HepG2 (cell line): ENCODE measurements around the gene KIAA0232. TPM values are rescaled to one million over a fixed set of nuclear protein-coding genes. Genes with fewer than 3 reads are reported as not detected.

Experiments used
- ATAC-seq: fragments of 200-7000 bp; cut with Tn5 transposase; 3 replicates; pipeline ENCODE4 v1.9.1; 2020; ENCODE audit warnings: mild to moderate bottlenecking, moderate library complexity
- BruUV-seq: library from RNA; stranded (reverse); fragments of 400-500 nt; replicated peaks from 2 replicates; lab custom pipeline; 2021; lab: Mats Ljungman, UMichigan
- CTCF ChIA-PET: fragments of 300-600 bp; formaldehyde crosslinking; extraction: SDS; loops from one replicate; lab custom pipeline; 2021; ENCODE audit warnings: low total read pairs, inconsistent platforms, low intra/inter-chr PET ratio; lab: Yijun Ruan, JAX
- POLR2A ChIA-PET: fragments of 350-600 bp; sonication (Branson Sonifier 250); formaldehyde crosslinking; loops from one replicate; lab custom pipeline; 2020; ENCODE audit warnings: antibody characterized with exemption, inconsistent platforms; lab: Yijun Ruan, JAX
- DNase-seq: peaks from one replicate; pipeline ENCODE4 v3.0.0-alpha.2; 2015; ENCODE audit warnings: low spot score
- FAIRE-seq: peaks from 3 replicates; lab custom pipeline; 2011; peaks lifted over from hg19 to GRCh38; lab: Jason Lieb, UNC
- H2AFZ ChIP-seq: one replicate; pipeline ENCODE4 v1.6.1; 2011; ENCODE audit warnings: low read length, inconsistent platforms
- H3K27ac ChIP-seq: fragments of 300-600 bp; 3 replicates; pipeline ENCODE4 v1.8.0; 2011; ENCODE audit warnings: mixed run types, mild to moderate bottlenecking, mixed read lengths, low read length, inconsistent platforms; ENCODE audit not compliant: insufficient read depth; ENCODE audit errors: extremely low read length
- H3K27me3 ChIP-seq, 2 experiments: fragments of 200-600 bp in 1 of 2; 2 replicates in 1 of 2; 3 replicates in 1 of 2; pipeline versions ENCODE4 v1.6.0 to v1.8.0; 2011; ENCODE audit warnings: low read length in 2 of 2, mild to moderate bottlenecking in 2 of 2, moderate library complexity in 2 of 2, inconsistent platforms in 1 of 2; ENCODE audit not compliant: insufficient read depth in 2 of 2, control insufficient read depth in 1 of 2
- H3K36me3 ChIP-seq, 2 experiments: fragments of 200-600 bp in 1 of 2; replicated peaks in 1 of 2; 2 replicates in 1 of 2; 3 replicates in 1 of 2; pipeline versions ENCODE4 v1.5.1 to v1.8.0; 2011; ENCODE audit warnings: low read length in 2 of 2, inconsistent platforms in 1 of 2; ENCODE audit not compliant: insufficient read depth in 2 of 2, control insufficient read depth in 1 of 2
- H3K4me1 ChIP-seq: 2 replicates; pipeline ENCODE4 v1.5.1; 2012; ENCODE audit warnings: low read length, inconsistent platforms; ENCODE audit not compliant: insufficient read depth
- H3K4me2 ChIP-seq: 2 replicates; pipeline ENCODE4 v1.6.0; 2011; ENCODE audit warnings: low read depth, low read length, inconsistent platforms
- H3K4me3 ChIP-seq, 3 experiments: fragments of 200-600 bp in 1 of 3; sonication (generic), shearing (Covaris generic) in 1 of 3; replicated peaks in 1 of 3; 2 replicates each; pipeline ENCODE4 v1.5.1; 2011 to 2016; ENCODE audit warnings: low read length in 3 of 3, inconsistent platforms in 2 of 3, low read depth in 2 of 3, mild to moderate bottlenecking in 2 of 3, control low read depth in 1 of 3, mixed read lengths in 1 of 3; ENCODE audit not compliant: insufficient read depth in 1 of 3
- H3K79me2 ChIP-seq: one replicate; pipeline ENCODE4 v1.6.1; 2011; ENCODE audit warnings: low read length, inconsistent platforms; ENCODE audit not compliant: insufficient read depth
- H3K9ac ChIP-seq: 2 replicates; pipeline ENCODE4 v1.6.0; 2011; ENCODE audit warnings: mild to moderate bottlenecking, low read depth, low read length, inconsistent platforms; ENCODE audit not compliant: insufficient read depth
- H3K9me3 ChIP-seq: 2 replicates; pipeline ENCODE4 v1.5.1; 2012; ENCODE audit warnings: mild to moderate bottlenecking, low read length
- H4K20me1 ChIP-seq: 2 replicates; pipeline ENCODE4 v1.6.0; 2011; ENCODE audit warnings: inconsistent platforms, mild to moderate bottlenecking, low read length, moderate library complexity; ENCODE audit not compliant: insufficient read depth
- ATF1 ChIP-seq: IDR thresholded peaks from 2 replicates; pipeline ENCODE4 v1.6.1; 2016; ENCODE audit warnings: mild to moderate bottlenecking, control low read depth
- BHLHE40 ChIP-seq: IDR thresholded peaks from 2 replicates; pipeline ENCODE4 v1.6.1; 2011; ENCODE audit warnings: low read length, improper control_type of control experiment
- JUNB ChIP-seq: sonication (generic); formaldehyde crosslinking; IDR thresholded peaks from 2 replicates; pipeline ENCODE4 v1.8.0; 2022; ENCODE audit warnings: missing genetic modification reagents, mild to moderate bottlenecking, borderline replicate concordance
- NFE2L2 ChIP-seq: fragments of 150-350 bp; IDR thresholded peaks from 2 replicates; pipeline ENCODE4 v1.6.1; 2014; ENCODE audit warnings: low read length
- POLR2AphosphoS2 ChIP-seq: IDR thresholded peaks from 2 replicates; pipeline ENCODE4 v1.6.1; 2011; ENCODE audit warnings: low read depth, low read length, improper control_type of control experiment
- SP5 ChIP-seq: IDR thresholded peaks from 2 replicates; pipeline ENCODE4 v1.6.1; 2016; ENCODE audit warnings: low read depth, borderline replicate concordance
- ZFP36L2 ChIP-seq: sonication (generic); formaldehyde crosslinking; IDR thresholded peaks from 2 replicates; pipeline ENCODE4 v1.4.0; 2020; ENCODE audit warnings: missing genetic modification reagents
- ZNF20 ChIP-seq: sonication (generic); formaldehyde crosslinking; IDR thresholded peaks from 2 replicates; pipeline ENCODE4 v1.4.0; 2020; ENCODE audit warnings: mild to moderate bottlenecking, moderate library complexity, missing genetic modification reagents
- ZNF343 ChIP-seq: sonication (generic); formaldehyde crosslinking; IDR thresholded peaks from 2 replicates; pipeline ENCODE4 v1.4.0; 2020; ENCODE audit warnings: mild to moderate bottlenecking, missing genetic modification reagents
- ZNF572 ChIP-seq: sonication (generic); formaldehyde crosslinking; IDR thresholded peaks from 2 replicates; pipeline ENCODE4 v1.5.1; 2020; ENCODE audit warnings: mild to moderate bottlenecking, missing genetic modification reagents
- ZSCAN21 ChIP-seq: sonication (generic); formaldehyde crosslinking; IDR thresholded peaks from 2 replicates; pipeline ENCODE4 v1.8.0; 2022; ENCODE audit warnings: mild to moderate bottlenecking, missing genetic modification reagents, moderate library complexity, borderline replicate concordance
- WGBS: methylation state at CpG from one replicate; pipeline ENCODE4 v1.1.6; 2017; ENCODE audit warnings: low lambda C conversion rate; 5-methylcytosine and 5-hydroxymethylcytosine counted together
- in situ Hi-C: cut with HindIII; loops from 2 replicates; pipeline ENCODE4 v1.10.0; 2017; ENCODE audit warnings: low pct_unique_long_range_greater_than_20kb; ENCODE audit not compliant: extremely low pct_ligation_motif_present
- intact Hi-C: fragments of 100-400 bp; cut with micrococcal nuclease; formaldehyde crosslinking; loops from one replicate; pipeline ENCODE4 v1.10.0; 2022; ENCODE audit not compliant: unreplicated experiment
- polyA plus RNA-seq, 8 experiments: library from polyadenylated mRNA; depleted of rRNA in 3 of 8; stranded (reverse) in 7 of 8; unstranded in 1 of 8; fragments of >200 nt; fragmentation: Illumina TruSeq in 4 of 8; extraction: Trizol in 4 of 8; gene quantifications; 2 replicates each; pipeline versions ENCODE4 v1.2.1 to v1.2.3, GENCODE V29; 2011 to 2016; ENCODE audit warnings: low read depth in 4 of 8, missing spikeins in 1 of 8, mixed read lengths in 1 of 8; ENCODE audit not compliant: insufficient read depth in 1 of 8
- total RNA-seq, 5 experiments: library from RNA; depleted of rRNA; stranded (reverse); fragments of >200 nt; fragmentation: Illumina TruSeq; extraction: Trizol; gene quantifications; 2 replicates each; pipeline ENCODE4 v1.2.3, GENCODE V29; 2016; ENCODE audit warnings: low read depth in 1 of 5
- TF ChIP-seq, protein P1 (sequence below): sonication (generic); formaldehyde crosslinking; IDR thresholded peaks from 2 replicates; pipeline ENCODE4 v1.5.0; 2020; ENCODE audit warnings: missing genetic modification reagents
- TF ChIP-seq, protein P2 (sequence below): sonication (generic); formaldehyde crosslinking; IDR thresholded peaks from 2 replicates; pipeline ENCODE4 v1.5.1; 2020; ENCODE audit warnings: mild to moderate bottlenecking, missing genetic modification reagents, moderate library complexity
- TF ChIP-seq, protein P3 (sequence below): sonication (generic); formaldehyde crosslinking; IDR thresholded peaks from 2 replicates; pipeline ENCODE4 v1.5.1; 2020; ENCODE audit warnings: missing genetic modification reagents, mild to moderate bottlenecking, borderline replicate concordance
- TF ChIP-seq, protein P4 (sequence below): sonication (generic); formaldehyde crosslinking; IDR thresholded peaks from 2 replicates; pipeline ENCODE4 v1.5.0; 2020; ENCODE audit warnings: missing genetic modification reagents
- TF ChIP-seq, protein P5 (sequence below): sonication (generic); formaldehyde crosslinking; IDR thresholded peaks from 2 replicates; pipeline ENCODE4 v1.5.0; 2020; ENCODE audit warnings: mild to moderate bottlenecking, missing genetic modification reagents

KIAA0232 gene
- total and polyA plus RNA-seq, 2 of the 13 experiments (the other 11 are each of a cell fraction or from before 2014, with no cell fraction given): 7.8 to 17.1 TPM

DNA sequence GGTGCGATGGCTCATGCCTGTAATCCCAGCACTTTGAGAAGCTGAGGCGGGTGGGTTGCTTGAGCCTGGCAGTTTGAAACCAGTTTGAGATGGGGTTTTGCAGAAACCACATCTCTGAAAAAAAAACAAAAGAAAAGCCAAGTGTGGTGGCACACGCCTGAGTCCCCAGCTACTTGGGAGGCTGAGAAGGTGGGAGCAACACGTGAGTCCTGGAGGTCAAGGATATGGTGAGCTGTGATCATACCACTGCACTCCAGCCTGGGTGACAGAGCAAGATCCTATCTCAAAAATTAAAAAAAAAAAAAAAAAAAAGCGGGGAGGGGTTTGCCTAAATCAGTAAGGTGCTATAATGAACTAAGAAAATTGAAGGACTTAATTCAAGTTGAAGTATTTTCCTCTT, 68.9 kb downstream of the KIAA0232 start:
- Histone ChIP-seq H3K27me3 (no peaks in the 10 kb centered on the region), H3K4me3 (no peak overlapping the region), H2AFZ (no peak overlapping the region), H3K79me2 (peaks cover 18% of the 10 kb centered on the region), H3K36me3 (peaks cover 15 to 38% of the 10 kb centered on the region in 2 experiments), H4K20me1 (no peaks in the 10 kb centered on the region), H3K9me3 (peaks cover 20% of the 10 kb centered on the region; the same call in 1 of the 2 replicates), H3K9ac (no peak overlapping the region), H3K27ac (no peak overlapping the region), H3K4me2 (no peak overlapping the region), H3K4me1 (peaks cover 11% of the 10 kb centered on the region)
- no peak for FAIRE-seq
- BruUV-seq: no TSS peak
- no peak for ATAC-seq
- ChIA-PET POLR2A (no interaction called here), CTCF (no interaction called here)
- 97% methylated on average over 5 of the region's 5 CpGs for WGBS
- intact Hi-C loops (no loop called here), in situ Hi-C loops (no loop called here)
- no peak for DNase-seq
- no peak for TF ChIP-seq SP5
- TF ChIP-seq ZSCAN21 (CRISPR knock-in tag): no peak
- TF ChIP-seq, protein P1, sequence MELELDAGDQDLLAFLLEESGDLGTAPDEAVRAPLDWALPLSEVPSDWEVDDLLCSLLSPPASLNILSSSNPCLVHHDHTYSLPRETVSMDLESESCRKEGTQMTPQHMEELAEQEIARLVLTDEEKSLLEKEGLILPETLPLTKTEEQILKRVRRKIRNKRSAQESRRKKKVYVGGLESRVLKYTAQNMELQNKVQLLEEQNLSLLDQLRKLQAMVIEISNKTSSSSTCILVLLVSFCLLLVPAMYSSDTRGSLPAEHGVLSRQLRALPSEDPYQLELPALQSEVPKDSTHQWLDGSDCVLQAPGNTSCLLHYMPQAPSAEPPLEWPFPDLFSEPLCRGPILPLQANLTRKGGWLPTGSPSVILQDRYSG (CRISPR knock-in tag): no peak
- TF ChIP-seq, protein P2, sequence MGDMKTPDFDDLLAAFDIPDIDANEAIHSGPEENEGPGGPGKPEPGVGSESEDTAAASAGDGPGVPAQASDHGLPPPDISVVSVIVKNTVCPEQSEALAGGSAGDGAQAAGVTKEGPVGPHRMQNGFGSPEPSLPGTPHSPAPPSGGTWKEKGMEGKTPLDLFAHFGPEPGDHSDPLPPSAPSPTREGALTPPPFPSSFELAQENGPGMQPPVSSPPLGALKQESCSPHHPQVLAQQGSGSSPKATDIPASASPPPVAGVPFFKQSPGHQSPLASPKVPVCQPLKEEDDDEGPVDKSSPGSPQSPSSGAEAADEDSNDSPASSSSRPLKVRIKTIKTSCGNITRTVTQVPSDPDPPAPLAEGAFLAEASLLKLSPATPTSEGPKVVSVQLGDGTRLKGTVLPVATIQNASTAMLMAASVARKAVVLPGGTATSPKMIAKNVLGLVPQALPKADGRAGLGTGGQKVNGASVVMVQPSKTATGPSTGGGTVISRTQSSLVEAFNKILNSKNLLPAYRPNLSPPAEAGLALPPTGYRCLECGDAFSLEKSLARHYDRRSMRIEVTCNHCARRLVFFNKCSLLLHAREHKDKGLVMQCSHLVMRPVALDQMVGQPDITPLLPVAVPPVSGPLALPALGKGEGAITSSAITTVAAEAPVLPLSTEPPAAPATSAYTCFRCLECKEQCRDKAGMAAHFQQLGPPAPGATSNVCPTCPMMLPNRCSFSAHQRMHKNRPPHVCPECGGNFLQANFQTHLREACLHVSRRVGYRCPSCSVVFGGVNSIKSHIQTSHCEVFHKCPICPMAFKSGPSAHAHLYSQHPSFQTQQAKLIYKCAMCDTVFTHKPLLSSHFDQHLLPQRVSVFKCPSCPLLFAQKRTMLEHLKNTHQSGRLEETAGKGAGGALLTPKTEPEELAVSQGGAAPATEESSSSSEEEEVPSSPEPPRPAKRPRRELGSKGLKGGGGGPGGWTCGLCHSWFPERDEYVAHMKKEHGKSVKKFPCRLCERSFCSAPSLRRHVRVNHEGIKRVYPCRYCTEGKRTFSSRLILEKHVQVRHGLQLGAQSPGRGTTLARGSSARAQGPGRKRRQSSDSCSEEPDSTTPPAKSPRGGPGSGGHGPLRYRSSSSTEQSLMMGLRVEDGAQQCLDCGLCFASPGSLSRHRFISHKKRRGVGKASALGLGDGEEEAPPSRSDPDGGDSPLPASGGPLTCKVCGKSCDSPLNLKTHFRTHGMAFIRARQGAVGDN (CRISPR knock-in tag): no peak
- TF ChIP-seq ZNF20 (CRISPR knock-in tag): no peak
- TF ChIP-seq, protein P3, sequence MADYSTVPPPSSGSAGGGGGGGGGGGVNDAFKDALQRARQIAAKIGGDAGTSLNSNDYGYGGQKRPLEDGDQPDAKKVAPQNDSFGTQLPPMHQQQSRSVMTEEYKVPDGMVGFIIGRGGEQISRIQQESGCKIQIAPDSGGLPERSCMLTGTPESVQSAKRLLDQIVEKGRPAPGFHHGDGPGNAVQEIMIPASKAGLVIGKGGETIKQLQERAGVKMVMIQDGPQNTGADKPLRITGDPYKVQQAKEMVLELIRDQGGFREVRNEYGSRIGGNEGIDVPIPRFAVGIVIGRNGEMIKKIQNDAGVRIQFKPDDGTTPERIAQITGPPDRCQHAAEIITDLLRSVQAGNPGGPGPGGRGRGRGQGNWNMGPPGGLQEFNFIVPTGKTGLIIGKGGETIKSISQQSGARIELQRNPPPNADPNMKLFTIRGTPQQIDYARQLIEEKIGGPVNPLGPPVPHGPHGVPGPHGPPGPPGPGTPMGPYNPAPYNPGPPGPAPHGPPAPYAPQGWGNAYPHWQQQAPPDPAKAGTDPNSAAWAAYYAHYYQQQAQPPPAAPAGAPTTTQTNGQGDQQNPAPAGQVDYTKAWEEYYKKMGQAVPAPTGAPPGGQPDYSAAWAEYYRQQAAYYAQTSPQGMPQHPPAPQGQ: no peak
- TF ChIP-seq ZFP36L2 (CRISPR knock-in tag): no peak
- TF ChIP-seq, protein P4, sequence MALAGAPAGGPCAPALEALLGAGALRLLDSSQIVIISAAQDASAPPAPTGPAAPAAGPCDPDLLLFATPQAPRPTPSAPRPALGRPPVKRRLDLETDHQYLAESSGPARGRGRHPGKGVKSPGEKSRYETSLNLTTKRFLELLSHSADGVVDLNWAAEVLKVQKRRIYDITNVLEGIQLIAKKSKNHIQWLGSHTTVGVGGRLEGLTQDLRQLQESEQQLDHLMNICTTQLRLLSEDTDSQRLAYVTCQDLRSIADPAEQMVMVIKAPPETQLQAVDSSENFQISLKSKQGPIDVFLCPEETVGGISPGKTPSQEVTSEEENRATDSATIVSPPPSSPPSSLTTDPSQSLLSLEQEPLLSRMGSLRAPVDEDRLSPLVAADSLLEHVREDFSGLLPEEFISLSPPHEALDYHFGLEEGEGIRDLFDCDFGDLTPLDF: no peak
- TF ChIP-seq, protein P5, sequence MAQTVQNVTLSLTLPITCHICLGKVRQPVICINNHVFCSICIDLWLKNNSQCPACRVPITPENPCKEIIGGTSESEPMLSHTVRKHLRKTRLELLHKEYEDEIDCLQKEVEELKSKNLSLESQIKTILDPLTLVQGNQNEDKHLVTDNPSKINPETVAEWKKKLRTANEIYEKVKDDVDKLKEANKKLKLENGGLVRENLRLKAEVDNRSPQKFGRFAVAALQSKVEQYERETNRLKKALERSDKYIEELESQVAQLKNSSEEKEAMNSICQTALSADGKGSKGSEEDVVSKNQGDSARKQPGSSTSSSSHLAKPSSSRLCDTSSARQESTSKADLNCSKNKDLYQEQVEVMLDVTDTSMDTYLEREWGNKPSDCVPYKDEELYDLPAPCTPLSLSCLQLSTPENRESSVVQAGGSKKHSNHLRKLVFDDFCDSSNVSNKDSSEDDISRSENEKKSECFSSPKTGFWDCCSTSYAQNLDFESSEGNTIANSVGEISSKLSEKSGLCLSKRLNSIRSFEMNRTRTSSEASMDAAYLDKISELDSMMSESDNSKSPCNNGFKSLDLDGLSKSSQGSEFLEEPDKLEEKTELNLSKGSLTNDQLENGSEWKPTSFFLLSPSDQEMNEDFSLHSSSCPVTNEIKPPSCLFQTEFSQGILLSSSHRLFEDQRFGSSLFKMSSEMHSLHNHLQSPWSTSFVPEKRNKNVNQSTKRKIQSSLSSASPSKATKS (CRISPR knock-in tag): no peak
- TF ChIP-seq ATF1 (CRISPR knock-in tag): no peak
- no peak for TF ChIP-seq ZNF343 (CRISPR knock-in tag)
- no peak for TF ChIP-seq ZNF572
- no peak for TF ChIP-seq NFE2L2
- TF ChIP-seq BHLHE40: no peak
- TF ChIP-seq POLR2AphosphoS2: no peak
- no peak for TF ChIP-seq JUNB (CRISPR knock-in tag)
